Activated CD4-positive, alpha-beta T cell treated with anti-CD3 and anti-CD28 coated beads, Interleukin-2, amount 10 ng/mL, durations not matched to agents 7 days and 5 days (primary cell): ENCODE data around the gene POU4F3. TPM values are rescaled to one million over a fixed set of nuclear protein-coding genes. Genes with fewer than 3 reads are reported as not detected.

Experiments used
- CTCF ChIA-PET: fragments of 350-600 bp; sonication (Branson Sonifier 250); formaldehyde crosslinking; loops from one replicate; lab custom pipeline; 2021; ENCODE audit warnings: antibody characterized with exemption; lab: Charles Lee
- POLR2A ChIA-PET: fragments of 350-600 bp; sonication (Branson Sonifier 250); formaldehyde crosslinking; loops from one replicate; lab custom pipeline; 2021; ENCODE audit warnings: antibody characterized with exemption; lab: Charles Lee
- DNase-seq: peaks from one replicate; pipeline ENCODE4 v3.0.0-alpha.2; 2020
- H3K27ac Mint-ChIP-seq: one replicate; pipeline ENCODE4 v1.8.0; 2021; ENCODE audit warnings: mild to moderate bottlenecking, moderate library complexity, mixed read lengths
- H3K27me3 Mint-ChIP-seq: one replicate; pipeline ENCODE4 v1.8.0; 2021; ENCODE audit warnings: mixed read lengths
- H3K36me3 Mint-ChIP-seq: one replicate; pipeline ENCODE4 v1.8.0; 2021; ENCODE audit warnings: low read depth, mixed read lengths
- H3K4me1 Mint-ChIP-seq: one replicate; pipeline ENCODE4 v1.8.0; 2021; ENCODE audit warnings: mixed read lengths
- H3K4me3 Mint-ChIP-seq: one replicate; pipeline ENCODE4 v1.8.0; 2021; ENCODE audit warnings: mild to moderate bottlenecking, moderate library complexity, mixed read lengths
- H3K9me3 Mint-ChIP-seq: one replicate; pipeline ENCODE4 v1.8.0; 2021; ENCODE audit warnings: mixed read lengths
- total RNA-seq, 2 experiments: library from RNA; stranded (reverse); gene quantifications; one replicate each; pipeline ENCODE4 v1.2.3, GENCODE V29; 2021

POU4F3 gene
- total RNA-seq, 2 experiments from 2014 or later, result 0.10 to 0.17 TPM

GRCh38 chr5:146376821-146377220 lies 38.2 kb downstream of the POU4F3 start:
- ChIA-PET CTCF (interaction anchor here (0.5 to 0.7 kb wide), 2 partner anchors 165 to 215 kb away, joined by 3 to 4 read pairs; no protein-coding TSS in a partner anchor), POLR2A (no interaction called here)
- H3K9me3 Mint-ChIP-seq, result no peaks in the 10 kb centered on the region
- H3K36me3 Mint-ChIP-seq, result no peaks in the 10 kb centered on the region
- no peaks in the 10 kb centered on the region for H3K4me1 Mint-ChIP-seq
- DNase-seq, result no peak
- H3K27me3 Mint-ChIP-seq, result peaks cover 19% of the 10 kb centered on the region
- no peak overlapping the region for H3K27ac Mint-ChIP-seq
- H3K4me3 Mint-ChIP-seq, result no peak overlapping the region

- ChIA-PET CTCF (no interaction called here), POLR2A (no interaction called here)
- DNase-seq, result no peak
- Mint-ChIP-seq H3K27me3 (peaks cover 14% of the 10 kb centered on the region), H3K27ac (no peak overlapping the region), H3K36me3 (no peaks in the 10 kb centered on the region), H3K4me3 (no peak overlapping the region), H3K9me3 (no peaks in the 10 kb centered on the region), H3K4me1 (no peaks in the 10 kb centered on the region)
These were observed 40.3 kb downstream of the POU4F3 start for GRCh38 chr5:146378986-146379385.

GRCh38 chr5:146380714-146381113 lies 42.1 kb downstream of the POU4F3 start:
- no peaks in the 10 kb centered on the region for H3K9me3 Mint-ChIP-seq
- ChIA-PET CTCF (no interaction called here), POLR2A (no interaction called here)
- no peaks in the 10 kb centered on the region for H3K36me3 Mint-ChIP-seq
- DNase-seq, result no peak
- no peak overlapping the region for H3K27ac Mint-ChIP-seq
- no peak overlapping the region for H3K4me3 Mint-ChIP-seq
- peaks cover 13% of the 10 kb centered on the region for H3K27me3 Mint-ChIP-seq
- H3K4me1 Mint-ChIP-seq, result no peaks in the 10 kb centered on the region

DNA sequence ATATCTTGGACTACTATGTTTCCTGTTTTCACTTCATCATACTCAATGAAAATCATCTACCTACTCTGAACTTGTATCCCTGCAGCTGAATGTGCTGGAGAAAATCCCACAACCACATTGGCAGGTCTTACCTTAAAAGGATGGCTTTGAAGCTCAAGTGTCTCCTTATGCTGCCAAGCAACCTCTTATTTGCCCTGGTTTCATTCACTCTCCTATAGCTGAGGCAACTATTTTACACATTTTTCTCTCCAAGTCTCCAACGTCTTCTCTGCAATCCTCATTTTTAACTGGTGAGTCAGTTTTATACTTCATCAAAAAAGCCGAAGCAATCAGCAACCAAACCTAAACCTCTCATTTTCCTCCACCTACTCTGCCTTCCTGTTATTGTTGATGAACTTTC lies 49.7 kb downstream of the POU4F3 start:
- DNase-seq, result no peak
- Mint-ChIP-seq H3K4me1 (no peaks in the 10 kb centered on the region), H3K9me3 (no peaks in the 10 kb centered on the region), H3K4me3 (no peak overlapping the region), H3K36me3 (no peaks in the 10 kb centered on the region), H3K27ac (no peak overlapping the region), H3K27me3 (peaks cover 5% of the 10 kb centered on the region)
- POLR2A ChIA-PET, result no interaction called here
- CTCF ChIA-PET, result interaction anchor here (1.1 kb wide), 1 partner anchor 58 kb away, joined by 3 read pairs; the partner anchor contains the start of gene TCERG1

GRCh38 chr5:146390469-146390868 lies 51.8 kb downstream of the POU4F3 start:
- Mint-ChIP-seq H3K4me1 (no peaks in the 10 kb centered on the region), H3K27ac (no peak overlapping the region), H3K9me3 (no peaks in the 10 kb centered on the region), H3K4me3 (no peak overlapping the region), H3K27me3 (peaks cover 7% of the 10 kb centered on the region), H3K36me3 (no peaks in the 10 kb centered on the region)
- DNase-seq, result no peak
- ChIA-PET POLR2A (no interaction called here), CTCF (no interaction called here)

Other genes with a start within 250 kb of the POU4F3 start
- gene PLAC8L1, start 233.3 kb upstream of the POU4F3 start, total RNA-seq, result under 1 TPM; 0.47 to 0.48 TPM
- 100 to 1,000 TPM; 108 to 110 TPM for gene LARS1, start 156.2 kb upstream of the POU4F3 start, total RNA-seq
- gene RBM27, start 135.2 kb upstream of the POU4F3 start, total RNA-seq, result 10 to 100 TPM; 19.5 to 36.3 TPM
- gene TCERG1, start 108.5 kb downstream of the POU4F3 start, total RNA-seq, result 10 to 100 TPM; 85.2 to 95.3 TPM
- gene GPR151, start 177.4 kb downstream of the POU4F3 start, total RNA-seq, result not detected